A549 treated with DMSO at 1 μM for 4 hours (cell line): ENCODE measurements around the gene KCNK5. TPM values are rescaled to one million over a fixed set of nuclear protein-coding genes. Genes with fewer than 3 reads are reported as not detected.

ENCODE experiments used
- total RNA-seq: library from RNA; stranded (reverse); fragments of 200-300 nt; extraction: Qiagen RNA extraction; gene quantifications from 5 replicates; pipeline ENCODE4 v1.2.3, GENCODE V29; 2022; ENCODE audit warnings: low read depth

Gene KCNK5, protein sequence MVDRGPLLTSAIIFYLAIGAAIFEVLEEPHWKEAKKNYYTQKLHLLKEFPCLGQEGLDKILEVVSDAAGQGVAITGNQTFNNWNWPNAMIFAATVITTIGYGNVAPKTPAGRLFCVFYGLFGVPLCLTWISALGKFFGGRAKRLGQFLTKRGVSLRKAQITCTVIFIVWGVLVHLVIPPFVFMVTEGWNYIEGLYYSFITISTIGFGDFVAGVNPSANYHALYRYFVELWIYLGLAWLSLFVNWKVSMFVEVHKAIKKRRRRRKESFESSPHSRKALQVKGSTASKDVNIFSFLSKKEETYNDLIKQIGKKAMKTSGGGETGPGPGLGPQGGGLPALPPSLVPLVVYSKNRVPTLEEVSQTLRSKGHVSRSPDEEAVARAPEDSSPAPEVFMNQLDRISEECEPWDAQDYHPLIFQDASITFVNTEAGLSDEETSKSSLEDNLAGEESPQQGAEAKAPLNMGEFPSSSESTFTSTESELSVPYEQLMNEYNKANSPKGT
- 1.00 to 1.5 TPM (median 1.4 TPM) in 5 replicates for total RNA-seq

DNA sequence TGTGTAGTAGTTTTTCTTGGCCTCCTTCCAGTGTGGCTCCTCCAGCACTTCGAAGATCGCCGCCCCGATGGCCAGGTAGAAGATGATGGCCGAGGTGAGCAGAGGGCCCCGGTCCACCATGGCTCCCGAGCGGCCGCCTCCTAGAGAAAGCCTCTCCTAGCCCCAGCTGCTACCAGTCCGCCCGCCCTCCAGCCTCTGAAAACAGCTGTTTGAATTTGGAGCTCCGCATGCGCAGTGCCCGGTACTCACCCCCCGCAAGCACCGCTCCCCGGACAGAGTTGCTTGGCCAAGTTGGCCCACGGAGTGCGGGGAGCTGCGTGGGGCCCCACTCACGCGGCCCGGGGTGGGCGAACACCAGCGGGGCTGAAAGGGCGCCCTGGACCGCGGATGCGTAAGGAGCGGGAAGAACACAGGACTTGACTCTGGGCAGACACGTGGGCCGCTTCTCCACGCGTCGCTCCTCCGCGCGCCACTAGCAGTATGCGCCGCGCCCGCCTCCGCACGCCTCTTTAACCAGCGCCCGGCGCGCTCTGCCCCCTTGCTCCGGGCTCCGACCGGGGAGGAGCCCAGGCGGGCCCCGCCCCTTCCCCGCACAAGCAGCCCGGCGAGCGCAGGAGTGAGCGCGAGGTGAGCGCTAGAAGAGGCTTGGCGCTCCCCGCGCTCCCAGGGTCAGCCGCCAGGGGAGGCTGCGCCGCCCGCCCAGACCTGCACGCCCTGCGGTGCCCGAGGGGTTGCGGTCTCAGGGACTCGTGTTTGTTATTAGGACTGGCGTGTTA is at the start of gene KCNK5:
KCNK5 (minus strand) TSS at position 484 of the 776 bp plus-strand sequence; CDS start at position 120, 364 bp downstream.

Other genes with a start within 250 kb of the KCNK5 start
- not detected in 5 replicates for gene GLP1R, start 180.7 kb downstream of the KCNK5 start, total RNA-seq
- gene SAYSD1, start 114.3 kb downstream of the KCNK5 start, total RNA-seq = 5.3 to 7.4 TPM (median 6.8 TPM) in 5 replicates
- gene KCNK17, start 84.9 kb upstream of the KCNK5 start, total RNA-seq = not detected in 5 replicates
- gene KCNK16, start 93.2 kb upstream of the KCNK5 start, total RNA-seq = not detected in 5 replicates